Ovary (tissue), 3 donors: ENCODE measurements around the gene SPATA22.

Experiments used
- CTCF ChIP-seq, 3 donors: fragments of 450-650 bp in 2 of 3; fragments of 200-600 bp in 1 of 3; IDR thresholded peaks; one replicate each; pipeline versions ENCODE4 v1.5.1 to v1.8.0; 2016 to 2022; ENCODE audit warnings: antibody characterized with exemption in 3 of 3, mild to moderate bottlenecking in 1 of 3
- POLR2A ChIP-seq: fragments of 450-650 bp; IDR thresholded peaks from one replicate; pipeline ENCODE4 v1.6.1; 2017; ENCODE audit warnings: antibody characterized with exemption, mild to moderate bottlenecking, moderate library complexity
- donor health status: DM: no; HTN: no; CAD: no.

- no peak for TF ChIP-seq CTCF (IDR thresholded peaks at IDR 0.05)
- no peak for TF ChIP-seq POLR2A
Observed at GRCh38 chr17:3497101-3497500, 25.5 kb upstream of the SPATA22 start.
